Measurements from ENCODE around the gene NELFE.
A peak's percentile ranks its signal among the peaks of the same experiment; 100 is the strongest.
"Not testable (repeated sequence)": the region's sequence is repeated elsewhere in the genome, so short reads cannot be mapped to it uniquely, and the experiment has no call there.

NELFE gene, protein sequence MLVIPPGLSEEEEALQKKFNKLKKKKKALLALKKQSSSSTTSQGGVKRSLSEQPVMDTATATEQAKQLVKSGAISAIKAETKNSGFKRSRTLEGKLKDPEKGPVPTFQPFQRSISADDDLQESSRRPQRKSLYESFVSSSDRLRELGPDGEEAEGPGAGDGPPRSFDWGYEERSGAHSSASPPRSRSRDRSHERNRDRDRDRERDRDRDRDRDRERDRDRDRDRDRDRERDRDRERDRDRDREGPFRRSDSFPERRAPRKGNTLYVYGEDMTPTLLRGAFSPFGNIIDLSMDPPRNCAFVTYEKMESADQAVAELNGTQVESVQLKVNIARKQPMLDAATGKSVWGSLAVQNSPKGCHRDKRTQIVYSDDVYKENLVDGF

GRCh38 chr6:31958741-31959739 lies at the start of gene NELFE, which contains the start of gene SKIC2:
TSS of gene NELFE (minus strand) at chr6:31958971. CDS start at chr6:31958446, 525 bp downstream.
TSS of gene SKIC2 (plus strand) at chr6:31959175. CDS start at chr6:31959193, 18 bp downstream.
- DNase-seq (ENCODE audit: low read depth): peak; percentile 96

GRCh38 chr6:32008037-32008436 lies 49.3 kb upstream of the NELFE start:
- not testable (repeated sequence) for DNase-seq (ENCODE audit: low read depth)

DNA sequence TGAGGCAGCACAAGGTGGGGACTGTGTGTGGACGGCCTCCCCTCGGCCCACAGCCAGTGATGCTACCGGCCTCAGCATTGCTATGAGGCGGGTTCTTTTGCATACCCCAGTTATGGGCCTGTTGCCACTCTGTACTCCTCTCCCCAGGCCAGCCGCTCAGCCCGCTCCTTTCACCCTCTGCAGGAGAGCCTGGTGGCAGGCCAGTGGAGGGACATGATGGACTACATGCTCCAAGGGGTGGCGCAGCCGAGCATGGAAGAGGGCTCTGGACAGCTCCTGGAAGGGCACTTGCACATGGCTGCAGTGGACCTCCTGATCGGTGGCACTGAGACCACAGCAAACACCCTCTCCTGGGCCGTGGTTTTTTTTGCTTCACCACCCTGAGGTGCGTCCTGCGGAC lies 48.3 kb upstream of the NELFE start:
- not testable (repeated sequence) for DNase-seq (ENCODE audit: low read depth)

GRCh38 chr6:32005991-32006529 lies 47.3 kb upstream of the NELFE start:
- not testable (repeated sequence) for DNase-seq (ENCODE audit: low read depth)

- DNase-seq (ENCODE audit: low read depth): not testable (repeated sequence)
Measured at GRCh38 chr6:32005538-32005880, 46.7 kb upstream of the NELFE start.

- DNase-seq (ENCODE audit: low read depth): not testable (repeated sequence)
Measured at GRCh38 chr6:32004864-32005537, 46.2 kb upstream of the NELFE start.

GRCh38 chr6:32004393-32004792 lies 45.6 kb upstream of the NELFE start:
- DNase-seq (ENCODE audit: low read depth): not testable (repeated sequence)

DNA sequence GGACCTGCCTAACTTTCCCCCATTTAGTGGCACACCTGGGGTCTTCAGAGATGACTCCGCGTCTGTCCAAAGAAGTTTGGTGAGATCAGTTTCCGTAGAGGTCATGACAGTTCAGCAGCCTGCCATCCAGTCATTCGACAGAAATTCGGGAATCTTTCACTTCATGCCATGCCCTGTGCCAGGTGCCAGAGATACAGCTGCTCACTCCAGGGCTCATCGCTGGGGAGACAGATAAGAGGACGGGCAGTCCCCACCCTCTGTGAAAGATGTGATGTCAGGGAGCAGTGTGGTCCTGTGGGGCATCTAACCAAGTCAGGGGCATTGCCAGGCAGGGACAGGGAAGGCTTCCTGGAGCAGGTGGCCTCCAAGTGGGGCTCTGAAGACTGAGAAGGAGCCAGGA lies 44.5 kb upstream of the NELFE start:
- DNase-seq (ENCODE audit: low read depth): not testable (repeated sequence)

- DNase-seq (ENCODE audit: low read depth): not testable (repeated sequence)
Measured at GRCh38 chr6:32002546-32003268, 43.9 kb upstream of the NELFE start.

- not testable (repeated sequence) for DNase-seq (ENCODE audit: low read depth)
Measured at GRCh38 chr6:31996385-31996784, 37.6 kb upstream of the NELFE start.

DNA sequence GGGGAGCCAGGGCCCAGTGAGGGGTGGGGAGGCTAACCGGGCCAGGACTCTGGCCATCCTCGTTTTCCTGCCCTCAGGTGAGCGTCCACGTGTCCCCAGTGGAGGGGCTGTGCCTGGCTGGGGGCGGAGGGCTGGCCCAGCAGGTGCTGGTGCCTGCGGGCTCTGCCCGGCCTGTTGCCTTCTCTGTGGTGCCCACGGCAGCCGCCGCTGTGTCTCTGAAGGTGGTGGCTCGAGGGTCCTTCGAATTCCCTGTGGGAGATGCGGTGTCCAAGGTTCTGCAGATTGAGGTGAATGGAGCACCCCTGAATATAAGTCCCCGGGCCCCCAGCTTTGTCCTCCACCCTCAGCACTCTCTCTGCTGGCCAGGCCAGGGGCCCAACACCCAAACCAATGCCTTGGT lies 35.6 kb upstream of the NELFE start:
- DNase-seq (ENCODE audit: low read depth): not testable (repeated sequence)

DNA sequence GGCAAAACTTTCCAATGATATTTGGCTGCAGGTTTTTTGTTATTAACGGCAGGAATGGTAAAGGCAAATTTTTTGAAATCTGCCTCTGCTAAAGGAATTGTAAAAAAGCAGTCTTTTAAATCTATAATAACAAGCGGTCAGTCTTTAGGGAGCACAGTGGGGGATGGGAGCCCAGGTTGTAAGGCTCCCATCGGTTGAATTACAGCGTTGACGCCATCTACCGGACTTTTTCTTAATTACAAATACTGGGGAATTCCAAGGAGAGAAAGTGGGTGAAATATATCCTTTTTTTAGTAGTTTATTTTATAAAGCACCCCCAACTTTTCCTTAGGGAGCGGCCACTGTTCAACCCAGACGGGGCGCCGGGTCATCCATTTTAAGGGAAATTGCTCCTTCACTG lies 30.6 kb upstream of the NELFE start:
- not testable (repeated sequence) for DNase-seq (ENCODE audit: low read depth)

- DNase-seq (ENCODE audit: low read depth): not testable (repeated sequence)
Measured at GRCh38 chr6:31981744-31982143, 23.0 kb upstream of the NELFE start, which contains the start of gene C4A. TSS of gene C4A (plus strand) at chr6:31982057. CDS start at chr6:31982108, 51 bp downstream.

- not testable (repeated sequence) for DNase-seq (ENCODE audit: low read depth)
Measured at GRCh38 chr6:31980998-31981397, 22.2 kb upstream of the NELFE start.

DNA sequence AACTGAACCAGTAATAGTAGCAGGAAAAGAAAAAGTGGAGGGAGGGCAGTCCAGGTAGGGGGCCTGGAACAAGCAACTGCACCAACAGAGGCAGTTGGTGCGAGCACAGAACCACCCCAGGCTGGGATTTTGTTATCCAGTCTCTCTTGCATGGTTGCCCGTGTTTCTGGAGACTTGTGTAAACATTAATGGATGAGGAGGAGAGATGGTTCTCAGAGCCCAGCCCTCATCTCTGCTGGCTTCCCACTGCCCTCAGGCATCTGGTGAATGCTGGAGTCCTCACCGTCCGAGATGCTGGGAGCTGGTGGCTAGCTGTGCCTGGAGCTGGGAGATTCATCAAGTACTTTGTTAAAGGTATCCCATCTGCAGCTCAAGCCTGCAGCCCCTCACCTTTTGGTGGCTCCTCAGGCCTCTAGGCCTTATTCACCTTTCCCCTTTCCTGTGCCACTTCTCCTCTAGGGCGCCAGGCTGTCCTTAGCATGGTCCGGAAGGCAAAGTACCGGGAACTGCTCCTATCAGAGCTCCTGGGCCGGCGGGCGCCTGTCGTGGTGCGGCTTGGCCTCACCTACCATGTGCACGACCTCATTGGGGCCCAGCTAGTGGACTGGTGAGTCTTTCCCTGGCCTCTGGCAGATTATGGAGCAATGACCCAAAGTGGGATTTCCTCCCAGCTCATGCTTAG lies 21.6 kb upstream of the NELFE start:
- DNase-seq (ENCODE audit: low read depth): not testable (repeated sequence)

DNA sequence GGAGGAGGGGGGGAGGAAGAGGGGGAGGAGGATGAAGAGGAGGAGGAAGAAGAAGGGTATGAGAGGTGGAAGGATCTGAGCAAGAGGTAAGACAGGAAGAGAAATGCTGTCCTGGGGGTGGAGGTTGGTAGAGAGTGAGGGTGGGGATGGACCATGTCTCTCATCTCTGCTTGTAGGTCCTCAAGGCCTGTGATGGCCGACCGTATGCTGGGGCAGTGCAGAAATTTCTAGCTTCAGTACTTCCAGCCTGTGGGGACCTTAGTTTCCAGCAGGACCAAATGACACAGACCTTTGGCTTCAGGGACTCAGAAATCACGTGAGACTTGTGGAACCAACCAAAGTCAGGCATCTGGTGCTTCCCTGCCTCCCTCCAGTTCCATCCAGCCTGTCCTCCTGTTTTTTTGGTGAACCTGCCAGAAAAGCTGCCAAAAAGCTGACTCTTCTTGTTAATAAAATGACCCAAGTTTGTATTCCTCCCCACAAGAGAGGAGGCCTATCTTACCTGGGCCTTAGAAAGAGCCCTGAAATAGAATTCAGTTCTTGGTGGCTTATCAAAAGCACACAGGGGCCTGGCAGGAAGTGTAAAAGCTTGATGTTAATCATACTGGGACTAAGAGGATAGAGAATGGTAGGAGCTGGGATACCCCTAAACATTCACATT lies 20.6 kb upstream of the NELFE start:
- no peak for DNase-seq (ENCODE audit: low read depth)

DNA sequence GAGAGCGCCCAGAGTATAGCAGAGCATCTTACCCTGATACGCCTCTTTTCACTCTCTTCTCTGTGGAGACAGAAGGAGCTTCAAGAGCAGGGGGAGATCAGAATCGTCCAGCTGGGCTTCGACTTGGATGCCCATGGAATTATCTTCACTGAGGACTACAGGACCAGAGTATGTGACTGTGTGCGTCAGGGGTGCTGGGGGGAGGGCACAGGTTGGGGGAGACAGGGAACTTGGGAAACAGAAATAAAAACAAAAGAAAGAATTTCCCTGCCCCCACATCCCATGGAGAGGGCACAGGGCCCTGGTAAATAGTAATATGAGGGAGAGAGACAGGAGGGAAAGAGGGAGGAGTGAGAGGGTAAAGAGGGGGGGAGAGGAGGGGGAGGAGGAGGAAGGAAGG lies 20.1 kb upstream of the NELFE start:
- DNase-seq (ENCODE audit: low read depth): no peak

DNA sequence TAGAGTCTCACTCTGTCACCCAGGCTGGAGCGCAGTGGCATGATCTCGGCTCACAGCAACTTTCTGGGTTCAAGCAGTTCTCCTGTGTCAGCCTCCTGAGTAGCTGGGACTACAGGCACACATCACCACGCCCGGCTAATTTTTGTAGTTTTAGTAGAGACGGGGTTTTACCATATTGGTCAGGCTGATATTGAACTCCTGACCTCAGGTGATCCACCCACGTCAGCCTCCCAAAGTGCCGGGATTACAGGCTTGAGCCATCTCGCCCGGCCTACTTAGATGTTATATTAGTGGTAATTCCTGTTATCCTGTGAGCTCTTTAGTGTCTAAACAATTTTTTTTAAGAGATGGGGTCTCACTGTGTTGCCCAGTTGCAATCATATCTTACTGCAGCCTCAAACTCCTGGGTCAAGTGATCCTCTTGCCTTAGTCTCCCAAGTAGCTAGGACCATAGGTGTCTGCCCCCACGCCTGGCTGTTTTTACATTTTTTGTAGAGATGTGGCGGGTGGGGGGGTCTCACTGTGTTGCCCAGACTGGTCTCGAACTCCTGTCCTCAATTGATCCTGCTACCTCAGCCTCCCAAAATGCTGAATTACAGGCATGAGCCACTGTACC lies 19.2 kb upstream of the NELFE start:
- DNase-seq (ENCODE audit: low read depth): no peak

DNA sequence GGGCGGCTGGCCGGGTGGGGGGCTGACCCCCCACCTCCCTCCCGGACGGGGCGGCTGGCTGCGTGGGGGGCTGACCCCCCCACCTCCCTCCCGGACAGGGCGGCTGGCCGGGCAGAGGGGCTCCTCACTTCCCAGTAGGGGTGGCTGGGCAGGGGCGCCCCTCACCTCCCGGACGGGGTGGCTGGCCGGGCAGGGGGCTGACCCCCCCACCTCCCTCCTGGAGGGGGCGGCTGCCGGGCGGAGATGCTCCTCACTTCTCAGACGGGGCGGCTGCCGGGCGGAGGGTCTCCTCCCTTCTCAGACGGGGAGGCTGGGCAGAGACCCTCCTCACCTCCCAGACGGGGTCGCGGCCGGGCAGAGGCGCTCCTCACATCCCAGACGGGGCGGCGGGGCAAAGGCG lies 17.3 kb upstream of the NELFE start:
- not testable (repeated sequence) for DNase-seq (ENCODE audit: low read depth)
